Measurements from ENCODE around the gene TP53I11.

TP53I11 gene

DNA sequence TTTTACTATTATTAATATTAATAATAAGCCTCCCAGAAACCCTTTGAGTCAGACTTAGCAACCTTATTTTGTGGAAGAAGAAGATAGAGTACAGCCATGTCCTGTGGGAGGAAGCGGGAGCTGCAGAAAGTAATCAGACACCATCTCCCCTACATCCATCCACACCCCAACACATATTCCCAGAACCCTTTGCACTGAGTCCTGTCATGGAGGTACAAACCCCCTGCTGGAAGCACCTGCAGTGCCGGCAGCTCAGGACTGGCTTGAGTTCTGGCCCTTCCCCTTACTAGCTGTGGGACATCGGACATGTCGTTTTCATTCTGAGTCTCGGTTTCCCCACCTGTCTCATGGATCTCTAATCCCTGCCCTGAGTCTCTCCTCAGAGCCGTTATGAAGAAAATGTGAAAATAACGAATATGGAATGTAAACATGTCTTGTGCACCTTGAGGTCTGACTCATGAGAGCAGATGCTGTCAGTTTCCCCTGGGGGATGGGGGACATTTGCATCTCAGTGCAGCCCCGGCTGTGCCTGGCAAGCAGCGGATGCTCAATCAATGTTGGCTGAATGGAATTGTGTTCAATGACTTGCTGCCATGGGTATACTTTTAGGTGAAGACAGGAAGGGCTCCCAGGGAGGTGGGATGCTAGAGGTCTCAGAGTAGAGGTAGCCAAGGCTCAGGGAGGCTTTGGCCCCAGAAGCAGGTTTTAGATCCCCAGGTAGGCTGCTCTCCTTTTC, 45.4 kb downstream of the TP53I11 start:
- TF ChIP-seq, protein P1, sequence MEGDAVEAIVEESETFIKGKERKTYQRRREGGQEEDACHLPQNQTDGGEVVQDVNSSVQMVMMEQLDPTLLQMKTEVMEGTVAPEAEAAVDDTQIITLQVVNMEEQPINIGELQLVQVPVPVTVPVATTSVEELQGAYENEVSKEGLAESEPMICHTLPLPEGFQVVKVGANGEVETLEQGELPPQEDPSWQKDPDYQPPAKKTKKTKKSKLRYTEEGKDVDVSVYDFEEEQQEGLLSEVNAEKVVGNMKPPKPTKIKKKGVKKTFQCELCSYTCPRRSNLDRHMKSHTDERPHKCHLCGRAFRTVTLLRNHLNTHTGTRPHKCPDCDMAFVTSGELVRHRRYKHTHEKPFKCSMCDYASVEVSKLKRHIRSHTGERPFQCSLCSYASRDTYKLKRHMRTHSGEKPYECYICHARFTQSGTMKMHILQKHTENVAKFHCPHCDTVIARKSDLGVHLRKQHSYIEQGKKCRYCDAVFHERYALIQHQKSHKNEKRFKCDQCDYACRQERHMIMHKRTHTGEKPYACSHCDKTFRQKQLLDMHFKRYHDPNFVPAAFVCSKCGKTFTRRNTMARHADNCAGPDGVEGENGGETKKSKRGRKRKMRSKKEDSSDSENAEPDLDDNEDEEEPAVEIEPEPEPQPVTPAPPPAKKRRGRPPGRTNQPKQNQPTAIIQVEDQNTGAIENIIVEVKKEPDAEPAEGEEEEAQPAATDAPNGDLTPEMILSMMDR (IDR thresholded peaks at IDR 0.05; ENCODE audit: insufficient read depth, low read length, missing control alignments), result no peak
- H3K4me3 ChIP-seq (ENCODE audit: low read depth, low read length), result no peak overlapping the region
- ChIA-PET POLR2A (no interaction called here), CTCF (interaction anchor here (1.1 to 21.0 kb wide), 4 partner anchors 12 to 348 kb away, joined by 3 to 659 read pairs (median 16); no protein-coding TSS in a partner anchor)
- DNase-seq (ENCODE audit: low read depth, low spot score), result no peak

DNA sequence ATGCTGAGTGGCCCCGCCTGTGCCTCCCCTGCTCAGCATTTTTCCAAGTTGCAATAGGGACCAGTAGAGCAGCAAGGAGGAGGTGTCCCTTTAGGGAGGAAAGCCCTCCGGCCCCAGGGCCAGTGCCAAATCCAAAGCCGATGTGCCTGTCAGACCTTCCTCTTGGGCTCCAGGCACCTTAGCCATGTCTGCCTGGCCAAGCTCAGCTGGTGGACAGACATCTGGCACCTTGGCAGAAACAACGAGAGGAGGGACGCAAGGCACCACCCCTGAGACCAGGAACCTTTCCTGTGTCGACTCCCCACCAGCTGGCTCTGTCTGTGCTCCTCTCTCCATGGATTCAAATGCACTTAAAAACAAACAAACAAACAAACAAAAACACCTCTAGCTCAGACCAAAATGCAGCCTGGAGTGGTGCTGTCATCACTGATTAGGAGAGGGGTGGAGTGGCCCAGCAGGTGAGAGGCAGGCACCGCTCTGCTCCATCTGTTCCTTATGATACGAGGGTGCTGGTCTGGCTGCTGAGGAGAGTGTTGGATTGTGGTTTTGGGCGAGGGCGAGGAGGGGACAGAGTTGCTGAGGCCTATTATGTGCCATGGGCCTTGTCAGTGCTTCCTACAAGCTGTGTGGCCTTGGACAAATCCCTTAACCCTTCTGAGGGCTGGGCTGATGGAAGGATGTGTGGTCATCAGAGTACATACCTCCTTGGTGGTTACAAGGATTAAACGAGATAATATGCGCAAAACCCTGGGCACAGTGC, 46.2 kb downstream of the TP53I11 start:
- POLR2A ChIA-PET, result no interaction called here
- H3K4me3 ChIP-seq (ENCODE audit: low read depth, low read length), result no peak overlapping the region
- no peak for DNase-seq (ENCODE audit: low read depth, low spot score)
- TF ChIP-seq, protein P1 (IDR thresholded peaks at IDR 0.05; ENCODE audit: insufficient read depth, low read length, missing control alignments), result no peak
- CTCF ChIA-PET, result interaction anchor here (1.1 to 21.0 kb wide), 4 partner anchors 11 to 347 kb away, joined by 3 to 659 read pairs (median 16); no protein-coding TSS in a partner anchor

DNA sequence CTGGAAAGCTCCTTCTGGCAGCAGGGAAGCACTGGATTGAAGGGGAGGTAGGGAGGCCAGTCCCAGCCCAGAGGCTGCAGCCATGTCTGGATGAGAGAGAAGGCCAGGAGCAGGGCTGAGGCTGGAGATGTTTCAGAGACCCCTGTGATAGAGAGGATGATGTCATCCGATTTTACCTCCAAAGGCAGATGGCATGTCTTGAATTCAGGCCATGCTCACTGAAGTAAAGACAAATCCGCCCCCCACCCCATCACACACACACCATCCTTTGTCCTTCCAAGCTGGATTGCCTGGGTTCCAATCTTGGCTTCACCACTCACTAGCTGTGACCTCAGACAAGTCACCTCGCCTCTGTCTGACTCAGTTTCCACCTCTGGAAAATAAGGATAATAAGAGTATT, 47.2 kb downstream of the TP53I11 start:
- POLR2A ChIA-PET, result no interaction called here
- H3K4me3 ChIP-seq (ENCODE audit: low read depth, low read length), result no peak overlapping the region
- TF ChIP-seq, protein P1 (IDR thresholded peaks at IDR 0.05; ENCODE audit: insufficient read depth, low read length, missing control alignments), result no peak
- CTCF ChIA-PET, result interaction anchor here (1.1 to 21.0 kb wide), 4 partner anchors 8 to 346 kb away, joined by 5 to 659 read pairs (median 16); no protein-coding TSS in a partner anchor
- no peak for DNase-seq (ENCODE audit: low read depth, low spot score)

DNA sequence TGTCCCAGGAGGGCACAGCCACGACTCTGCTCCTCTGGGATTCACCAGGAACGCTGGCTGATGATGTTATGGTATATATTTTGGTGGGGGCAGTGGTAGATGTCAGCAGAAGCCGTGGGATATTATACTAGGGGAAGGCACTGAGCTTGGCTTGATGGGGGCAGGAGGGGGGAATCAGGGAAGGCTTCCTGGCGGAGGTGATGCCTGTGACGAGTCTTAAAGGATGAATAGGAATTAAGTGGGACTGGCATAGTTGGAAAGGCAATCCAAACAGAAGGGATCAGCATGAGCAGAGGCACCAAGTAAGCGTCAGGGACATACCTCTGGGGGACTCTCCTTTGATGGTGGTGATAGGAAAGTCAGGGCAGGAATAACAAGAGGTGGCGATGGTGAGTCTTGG, 47.6 kb downstream of the TP53I11 start:
- no peak for DNase-seq (ENCODE audit: low read depth, low spot score)
- TF ChIP-seq, protein P1 (IDR thresholded peaks at IDR 0.05; ENCODE audit: insufficient read depth, low read length, missing control alignments), result no peak
- CTCF ChIA-PET, result interaction anchor here (1.1 to 21.0 kb wide), 3 partner anchors 9 to 281 kb away, joined by 5 to 659 read pairs (median 27); no protein-coding TSS in a partner anchor
- no peak overlapping the region for H3K4me3 ChIP-seq (ENCODE audit: low read depth, low read length)
- POLR2A ChIA-PET, result no interaction called here

DNA sequence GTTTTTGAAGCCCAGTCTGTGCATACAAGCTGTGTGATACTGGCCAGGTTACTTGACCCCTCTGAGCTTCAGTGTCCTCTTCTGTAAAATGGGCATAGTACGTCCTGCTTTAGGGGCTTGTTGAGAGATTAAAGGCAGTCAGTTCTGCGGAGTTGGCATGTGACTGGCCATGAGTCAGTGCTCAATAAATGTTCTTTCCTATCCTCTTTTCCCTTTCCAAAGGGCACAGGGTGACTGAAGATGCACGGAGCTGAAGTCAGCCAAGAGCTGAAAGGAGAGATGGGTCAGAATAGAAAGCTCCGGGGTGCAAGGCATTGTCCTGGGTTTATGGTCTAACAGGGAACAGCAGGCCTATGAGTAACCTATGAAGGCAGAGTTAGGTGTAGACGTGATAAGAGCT, 48.9 kb downstream of the TP53I11 start:
- POLR2A ChIA-PET, result no interaction called here
- H3K4me3 ChIP-seq (ENCODE audit: low read depth, low read length), result no peak overlapping the region
- CTCF ChIA-PET, result interaction anchor here (0.9 to 21.0 kb wide), 7 partner anchors 8 to 345 kb away, joined by 3 to 659 read pairs (median 6); no protein-coding TSS in a partner anchor

More for the DNA sequence above, 48.9 kb downstream of the TP53I11 start:
- no peak for DNase-seq (ENCODE audit: low read depth, low spot score)
- TF ChIP-seq, protein P1 (IDR thresholded peaks at IDR 0.05; ENCODE audit: insufficient read depth, low read length, missing control alignments), result no peak

Measured in AG04449 (cell line).